Hematopoietic multipotent progenitor cell treated with erythropoietin and hydrocortisone succinate and interleukin-3 and kit ligand, for 4 days (in vitro differentiated cells): ENCODE measurements around the gene RAD18.

Experiments
- DNase-seq: peaks from one replicate; pipeline ENCODE4 v3.0.0-alpha.2; 2015

The RAD18 gene

GRCh38 chr3:8963137-8963853 is at the start of gene RAD18:
Gene RAD18, minus strand, starts transcription at chr3:8963472. Its CDS starts 87 bp downstream, at chr3:8963385.
- peak; percentile 96 for DNase-seq

DNA sequence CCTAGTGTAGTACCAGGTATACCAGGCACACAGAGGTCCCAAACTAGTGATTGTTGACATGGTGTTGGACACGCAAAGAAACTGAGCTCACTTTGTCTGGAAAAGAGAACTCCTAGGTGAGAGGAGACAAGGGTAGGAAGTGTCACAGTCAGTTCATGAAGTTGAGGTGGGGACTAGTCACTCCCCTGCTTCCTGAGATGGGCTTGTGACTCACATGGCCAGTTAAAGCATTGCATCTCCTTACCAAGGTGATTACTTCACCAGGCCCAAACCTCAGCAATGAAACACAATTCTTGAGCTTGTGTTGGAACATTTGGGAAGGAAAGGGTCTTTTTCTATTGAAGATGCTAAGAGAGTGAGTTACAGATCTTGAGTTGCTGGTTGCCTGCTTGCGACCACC is 49.2 kb upstream of the RAD18 start:
- DNase-seq: no peak

GRCh38 chr3:9009976-9010545 is 46.8 kb upstream of the RAD18 start:
- DNase-seq: no peak

DNA sequence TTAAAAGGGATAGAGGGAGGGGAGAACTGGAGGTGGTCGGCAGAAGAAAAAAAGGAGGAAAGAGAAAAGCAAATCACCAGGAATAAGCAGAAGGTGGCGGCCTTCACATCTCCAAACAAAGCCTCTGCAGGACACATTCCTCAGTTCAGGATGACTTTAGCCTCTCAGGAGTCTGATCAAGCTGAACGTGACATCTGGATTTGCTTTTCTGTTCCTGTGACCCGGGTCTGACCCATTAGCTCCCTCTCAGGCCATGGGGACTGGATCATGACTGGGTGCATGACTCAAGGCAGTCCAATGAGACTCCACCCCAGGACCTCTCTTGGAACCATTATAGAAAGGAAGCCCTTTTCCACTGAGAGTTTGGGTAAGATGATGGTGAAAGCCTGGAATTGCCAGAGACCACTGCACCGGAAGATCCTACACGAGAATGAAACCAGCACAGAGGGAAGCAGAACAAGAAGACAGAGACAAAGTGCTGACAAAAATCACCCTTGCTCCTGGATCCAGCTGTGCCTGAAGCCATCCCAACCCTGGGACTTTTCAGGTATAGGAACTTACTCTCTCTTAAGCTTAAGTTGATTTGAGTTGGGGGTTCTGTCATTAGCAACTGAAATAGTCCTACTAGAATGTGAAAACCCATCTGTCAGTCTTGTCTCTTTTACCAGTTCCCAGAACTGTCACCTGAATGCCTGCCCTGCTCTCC is 45.4 kb upstream of the RAD18 start:
- no peak for DNase-seq

DNA sequence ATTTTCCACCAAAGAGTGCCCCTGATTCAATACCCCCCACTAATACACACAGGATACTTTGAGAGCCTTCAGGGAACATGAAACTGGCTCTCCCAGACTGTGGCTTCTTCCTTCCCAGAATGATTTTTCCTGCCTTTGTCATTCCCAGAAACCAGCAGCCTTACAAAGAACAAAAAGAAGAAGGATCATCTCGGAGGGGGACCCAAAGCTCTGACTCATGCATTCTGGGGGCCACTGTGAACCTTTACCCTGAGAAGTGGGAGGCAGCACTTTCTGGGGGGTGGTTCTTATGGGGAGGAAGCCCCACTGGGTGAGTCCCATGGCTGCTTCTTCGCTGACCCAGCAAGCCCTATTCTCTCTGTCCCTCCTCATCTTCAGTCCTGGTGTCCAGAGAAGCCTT is 44.7 kb upstream of the RAD18 start:
- DNase-seq: no peak

DNA sequence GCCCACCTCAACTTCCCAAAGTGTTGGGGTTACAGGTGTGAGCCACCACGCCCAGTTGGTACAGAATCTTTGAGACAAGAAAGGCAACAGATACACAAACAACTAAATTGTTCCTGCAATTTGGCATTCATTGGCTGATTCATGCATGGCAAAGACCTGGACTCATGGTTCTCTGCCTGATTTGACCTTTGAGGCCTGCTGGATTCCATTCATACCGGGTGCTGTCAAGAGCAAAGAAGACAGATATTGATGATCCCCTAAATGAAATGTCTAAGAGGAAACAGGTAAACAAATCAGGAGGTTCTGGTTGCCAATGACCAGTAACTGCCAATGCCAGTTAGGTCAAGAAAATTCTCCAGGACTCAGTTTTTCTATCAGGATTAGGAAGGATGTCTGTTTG is 43.9 kb upstream of the RAD18 start:
- DNase-seq: no peak

DNA sequence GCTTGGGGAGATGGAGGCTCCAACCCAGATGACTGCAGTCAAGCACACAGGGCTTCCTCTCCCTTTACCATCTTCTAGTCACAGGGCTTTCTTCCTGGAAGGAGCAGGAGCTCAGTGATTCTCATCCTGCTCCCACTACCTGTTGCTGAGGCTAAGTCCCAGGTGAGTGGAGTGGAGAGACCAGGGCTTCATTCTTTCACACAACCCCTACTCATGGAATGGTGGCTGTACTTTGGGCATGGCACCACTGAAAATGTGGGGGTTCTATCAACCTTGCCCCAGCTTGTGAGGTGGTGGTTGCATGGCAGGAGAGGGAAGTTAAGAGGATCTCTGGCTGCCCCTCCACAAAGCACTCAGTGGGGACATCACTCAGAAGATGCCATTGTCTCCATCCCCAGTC is 36.8 kb upstream of the RAD18 start:
- no peak for DNase-seq

GRCh38 chr3:8997151-8997550 is 33.9 kb upstream of the RAD18 start:
- DNase-seq: no peak

- peak; percentile 13 for DNase-seq
Observed at GRCh38 chr3:8996681-8997121, 33.4 kb upstream of the RAD18 start.

DNA sequence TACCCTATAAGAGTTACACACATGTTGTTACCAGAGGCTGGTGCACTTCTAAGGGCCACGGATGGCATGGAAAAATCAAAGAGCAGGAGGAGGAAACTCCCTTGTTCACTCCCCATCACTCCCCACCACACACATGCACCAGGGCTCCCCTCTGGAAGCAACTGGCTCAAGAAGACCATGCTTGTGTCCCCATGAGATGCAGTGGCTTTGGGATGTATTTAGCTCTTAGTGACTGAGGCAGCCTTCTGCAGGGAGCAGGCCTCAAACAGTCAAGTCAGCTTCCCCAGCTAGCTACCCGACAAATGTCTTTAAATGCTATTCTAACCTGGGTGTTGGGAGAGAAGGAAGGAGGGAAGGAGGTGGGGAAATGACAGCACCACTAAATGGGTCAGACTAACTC is 32.9 kb upstream of the RAD18 start:
- no peak for DNase-seq

DNA sequence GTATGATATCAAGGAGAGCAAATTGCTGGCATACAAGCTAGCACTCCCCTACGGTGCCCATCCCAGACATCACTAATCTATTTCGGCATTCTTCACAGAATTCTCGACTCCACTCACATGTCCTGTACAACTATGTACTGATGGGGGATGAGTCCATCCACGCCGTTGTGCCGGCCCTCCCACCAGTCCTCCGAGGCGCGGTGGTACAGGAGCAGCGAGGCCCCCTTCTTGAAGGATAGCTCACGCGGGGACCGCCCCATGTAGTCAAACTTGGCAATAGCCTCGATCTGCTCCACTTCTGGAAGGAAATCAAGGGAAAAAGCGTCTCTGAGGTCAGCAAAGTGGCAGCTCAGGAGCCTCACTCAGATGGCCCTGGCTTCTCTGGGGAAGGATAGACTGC is 31.0 kb upstream of the RAD18 start:
- DNase-seq: no peak

DNA sequence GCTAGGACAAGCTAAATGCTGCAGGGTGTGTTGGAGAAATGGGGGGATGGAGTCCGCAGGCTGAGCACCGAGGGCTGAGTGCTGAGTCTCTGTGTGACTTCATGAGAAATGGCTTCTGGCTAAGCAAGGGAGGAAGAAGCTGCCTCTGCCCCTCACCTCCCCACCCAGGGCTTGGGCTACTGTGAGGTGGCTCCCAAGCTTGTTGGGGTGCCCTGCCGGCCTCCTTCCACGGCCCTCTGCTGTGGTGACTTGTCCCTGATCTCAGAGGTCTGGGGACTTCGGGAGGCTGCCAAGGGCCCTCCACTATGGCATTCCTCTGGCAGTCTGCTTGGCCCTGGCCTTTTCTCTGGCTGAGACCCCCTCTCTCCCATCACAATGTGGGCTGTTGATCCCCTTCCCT is 30.1 kb upstream of the RAD18 start:
- DNase-seq: no peak

DNA sequence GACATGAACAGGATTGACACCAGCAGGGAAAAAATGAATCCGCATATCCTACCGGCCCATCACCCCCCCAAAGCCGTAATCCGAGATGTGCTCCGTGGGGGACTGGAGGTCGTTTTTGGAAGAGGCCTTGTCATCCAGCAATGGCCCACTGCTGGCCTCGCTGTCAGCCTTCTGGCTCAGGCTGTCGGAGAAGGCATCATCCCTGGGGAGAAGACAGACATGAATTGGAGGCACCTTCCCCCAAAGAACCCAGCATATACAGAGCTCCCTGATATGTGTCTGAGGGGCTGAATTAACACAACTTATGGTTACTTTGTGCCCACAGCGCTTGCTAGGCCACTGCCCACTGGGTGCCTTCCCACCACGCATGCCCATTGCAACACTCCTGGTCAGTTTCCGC is 29.6 kb upstream of the RAD18 start:
- DNase-seq: no peak

DNA sequence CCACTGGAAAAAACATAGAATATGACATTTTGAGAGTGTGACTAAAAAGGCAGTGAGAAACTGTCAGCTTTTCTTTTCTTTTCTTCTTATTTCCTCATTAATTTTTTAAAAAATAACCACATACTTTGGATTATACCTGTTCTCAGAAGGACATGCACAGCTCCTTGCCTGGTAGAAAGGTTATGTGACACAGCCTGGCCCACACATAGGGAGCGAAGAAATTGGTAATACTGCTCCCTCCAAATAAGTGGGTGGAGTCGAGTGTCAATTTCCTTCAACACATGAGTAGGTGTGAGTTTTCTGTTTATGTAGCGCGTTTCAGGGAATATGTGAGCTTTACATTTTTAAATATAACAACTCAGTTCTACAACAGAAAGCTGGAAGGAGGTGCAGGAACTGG is 28.9 kb upstream of the RAD18 start:
- DNase-seq: no peak

- no peak for DNase-seq
Observed at GRCh38 chr3:8990266-8991215, 27.3 kb upstream of the RAD18 start.

DNA sequence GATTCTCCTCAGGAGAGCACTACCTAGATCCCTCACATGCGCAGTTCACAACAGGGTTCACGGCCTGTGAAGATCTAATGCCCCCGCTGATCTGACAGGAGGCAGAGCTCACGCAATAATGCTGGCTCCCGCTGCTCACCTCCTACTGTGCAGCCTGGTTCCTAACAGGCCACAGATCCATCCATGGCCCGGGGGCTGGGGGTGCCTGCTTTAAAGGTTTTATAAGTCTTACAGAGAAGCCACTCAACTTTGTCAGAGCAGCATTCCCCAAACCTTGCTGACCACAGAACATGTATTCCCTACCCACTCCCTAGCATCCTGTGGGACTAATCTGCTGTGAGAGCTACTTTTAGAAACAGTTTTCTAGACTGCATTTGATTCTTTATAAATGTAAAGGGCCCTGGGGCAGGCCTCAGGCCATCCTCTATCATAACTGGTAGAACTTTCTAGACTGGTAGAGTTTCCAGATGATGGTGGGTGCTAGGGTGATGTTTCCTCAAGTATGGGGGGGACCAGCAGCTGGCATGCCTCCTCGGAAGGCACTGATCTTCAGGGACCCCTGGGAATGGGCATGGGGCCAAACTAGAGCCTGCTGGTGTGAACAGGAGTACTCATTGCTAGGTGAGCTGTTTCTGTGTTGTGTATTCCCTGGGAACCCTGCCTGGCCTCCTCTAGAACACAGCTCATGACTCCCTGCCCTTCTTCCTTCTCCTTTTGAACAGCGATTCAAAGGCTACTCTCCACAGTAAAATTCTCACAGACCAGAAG is 25.7 kb upstream of the RAD18 start:
- DNase-seq: no peak

DNA sequence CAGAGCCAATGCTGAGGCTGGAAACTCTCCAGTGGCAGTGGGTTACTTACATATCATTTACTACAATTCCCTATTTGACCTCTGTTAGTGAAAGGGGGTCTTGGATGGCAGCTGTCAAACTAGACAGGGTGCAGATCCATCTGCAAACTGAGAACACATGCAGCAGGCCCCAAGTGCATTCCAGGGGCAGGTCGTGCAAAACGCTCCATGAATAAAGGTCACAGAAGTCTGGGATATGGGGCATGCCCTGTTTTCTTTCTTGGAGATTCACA is 25.0 kb upstream of the RAD18 start:
- DNase-seq: no peak

DNA sequence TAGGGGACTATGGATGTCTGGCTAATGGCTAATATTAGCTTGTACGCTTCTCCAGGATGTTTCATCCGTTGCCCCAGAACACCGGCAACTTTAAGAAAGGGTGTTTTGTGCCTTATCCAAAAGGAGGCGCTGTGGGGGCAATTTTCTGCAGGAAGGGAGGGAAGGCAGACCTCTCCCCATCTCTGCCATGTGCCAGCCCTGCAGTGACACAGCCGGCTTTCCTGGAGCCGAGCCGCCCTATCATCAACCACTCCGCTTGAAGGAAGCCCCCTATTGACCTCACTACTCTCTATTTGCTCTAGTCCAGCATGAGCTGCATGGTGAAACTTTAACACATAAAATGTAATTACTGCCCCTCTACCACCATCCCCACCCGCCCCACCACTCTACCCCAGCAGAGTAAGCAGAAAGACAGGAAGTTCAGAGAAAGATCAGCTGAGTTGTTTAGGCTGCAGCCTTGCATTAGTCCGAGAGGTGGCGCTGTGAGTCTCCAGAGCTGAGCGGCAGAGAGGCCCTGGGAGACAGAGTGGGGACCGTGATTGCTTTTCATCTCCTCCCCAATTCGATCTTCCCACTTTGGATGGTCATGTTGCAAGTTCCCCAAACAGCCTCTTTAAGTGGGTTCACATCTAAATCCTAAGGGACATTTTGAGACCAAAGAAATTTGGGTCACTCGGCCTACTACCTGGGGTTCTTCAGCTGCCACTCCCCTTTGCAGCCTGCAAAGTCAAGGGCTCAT is 24.5 kb upstream of the RAD18 start:
- peak; percentile 84 for DNase-seq

DNA sequence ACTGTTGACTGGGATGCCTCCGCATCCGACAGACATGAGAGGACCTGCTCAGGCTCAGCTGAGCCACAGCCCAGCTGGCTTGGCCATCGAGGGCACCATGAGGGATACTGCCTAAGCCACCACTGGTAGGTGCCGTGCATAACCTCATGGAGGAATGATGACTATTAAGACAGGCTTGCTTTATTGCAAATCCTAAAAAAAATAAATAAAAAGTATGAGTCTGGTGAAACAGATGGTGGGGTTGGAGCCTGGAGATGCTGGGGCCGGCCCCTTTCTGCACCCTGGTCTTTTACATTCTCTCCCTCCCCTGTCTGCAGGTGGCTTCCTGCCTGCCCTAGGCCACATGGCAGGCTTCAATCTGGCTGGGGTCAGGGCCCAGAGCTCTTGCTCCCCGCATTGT is 24.0 kb upstream of the RAD18 start:
- no peak for DNase-seq

GRCh38 chr3:8986741-8987140 is 23.5 kb upstream of the RAD18 start:
- no peak for DNase-seq

- DNase-seq: no peak
Observed at GRCh38 chr3:8985876-8986275, 22.6 kb upstream of the RAD18 start.

DNA sequence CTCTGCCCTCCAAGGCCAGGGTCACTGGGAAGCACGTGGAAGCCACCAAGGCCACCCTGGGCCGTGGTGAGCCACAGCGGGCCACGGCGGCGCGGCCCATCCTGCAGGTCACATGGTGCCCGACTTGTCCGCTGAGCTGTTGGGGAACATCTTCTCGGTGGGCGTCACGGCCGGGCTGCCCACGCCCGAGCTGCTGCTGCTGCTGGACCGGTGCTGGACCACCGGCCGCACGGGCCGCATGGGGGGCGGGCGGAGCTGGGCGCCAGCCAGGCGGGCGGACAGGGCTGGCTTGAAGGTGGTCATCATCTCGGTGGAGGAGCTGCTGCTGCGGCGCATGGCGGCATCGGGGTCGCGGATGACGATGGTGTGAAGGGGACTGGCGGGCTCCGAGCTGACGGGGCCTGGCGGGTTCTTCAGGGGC is 22.1 kb upstream of the RAD18 start:
- no peak for DNase-seq
